ENCODE measurements around the gene EVI5.

EVI5 gene

DNA sequence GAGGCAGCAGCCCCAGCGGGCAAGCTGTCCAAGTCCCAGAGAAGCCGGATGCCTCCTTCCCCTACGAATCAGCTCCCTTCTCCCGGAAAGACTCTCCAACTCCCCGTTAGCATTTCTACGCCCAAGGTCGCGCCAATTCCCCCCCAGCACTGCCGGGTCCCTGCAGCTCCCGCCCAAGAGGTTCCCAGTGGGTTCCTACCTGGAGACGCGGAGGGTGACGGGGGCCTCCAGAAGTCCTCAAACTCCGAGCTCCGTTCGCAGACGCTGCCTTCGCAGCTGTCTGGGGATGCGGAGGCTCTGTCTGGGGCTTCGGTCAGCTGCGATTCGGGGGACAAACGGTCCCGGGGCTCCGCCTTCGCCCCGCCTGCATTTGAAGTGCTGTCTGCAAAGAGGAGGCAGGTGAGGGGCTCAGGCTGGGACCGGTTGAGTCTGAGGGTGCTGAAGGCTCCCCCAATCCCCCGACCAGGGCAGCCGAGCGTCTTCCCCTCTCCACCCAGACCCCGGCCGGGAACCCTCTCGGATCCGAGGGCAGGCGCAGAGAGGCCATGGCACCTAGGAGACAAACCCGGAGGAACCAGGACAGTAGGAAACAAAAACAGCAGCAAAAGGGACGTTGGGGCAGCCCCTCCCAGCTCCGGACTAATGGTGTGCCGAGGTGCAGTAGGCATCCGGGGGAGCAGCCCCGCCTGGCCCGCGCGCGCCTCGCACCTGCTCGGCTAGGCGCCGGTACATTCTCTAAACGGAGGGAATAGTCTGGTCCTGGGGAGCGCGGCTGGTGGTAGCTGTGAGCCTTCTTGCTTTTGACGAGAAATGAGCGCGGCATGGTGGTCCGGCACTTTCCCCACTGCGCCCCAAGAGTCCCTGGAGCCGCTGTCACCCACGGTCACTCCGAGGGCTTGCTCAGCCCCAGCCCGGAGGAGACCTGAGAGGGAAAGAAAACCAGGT lies 302.0 kb downstream of the EVI5 start:
- no peak overlapping the region for H3K27ac ChIP-seq
- TF ChIP-seq, protein P1, sequence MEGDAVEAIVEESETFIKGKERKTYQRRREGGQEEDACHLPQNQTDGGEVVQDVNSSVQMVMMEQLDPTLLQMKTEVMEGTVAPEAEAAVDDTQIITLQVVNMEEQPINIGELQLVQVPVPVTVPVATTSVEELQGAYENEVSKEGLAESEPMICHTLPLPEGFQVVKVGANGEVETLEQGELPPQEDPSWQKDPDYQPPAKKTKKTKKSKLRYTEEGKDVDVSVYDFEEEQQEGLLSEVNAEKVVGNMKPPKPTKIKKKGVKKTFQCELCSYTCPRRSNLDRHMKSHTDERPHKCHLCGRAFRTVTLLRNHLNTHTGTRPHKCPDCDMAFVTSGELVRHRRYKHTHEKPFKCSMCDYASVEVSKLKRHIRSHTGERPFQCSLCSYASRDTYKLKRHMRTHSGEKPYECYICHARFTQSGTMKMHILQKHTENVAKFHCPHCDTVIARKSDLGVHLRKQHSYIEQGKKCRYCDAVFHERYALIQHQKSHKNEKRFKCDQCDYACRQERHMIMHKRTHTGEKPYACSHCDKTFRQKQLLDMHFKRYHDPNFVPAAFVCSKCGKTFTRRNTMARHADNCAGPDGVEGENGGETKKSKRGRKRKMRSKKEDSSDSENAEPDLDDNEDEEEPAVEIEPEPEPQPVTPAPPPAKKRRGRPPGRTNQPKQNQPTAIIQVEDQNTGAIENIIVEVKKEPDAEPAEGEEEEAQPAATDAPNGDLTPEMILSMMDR (conservative IDR thresholded peaks at IDR 0.05) = no peak

DNA sequence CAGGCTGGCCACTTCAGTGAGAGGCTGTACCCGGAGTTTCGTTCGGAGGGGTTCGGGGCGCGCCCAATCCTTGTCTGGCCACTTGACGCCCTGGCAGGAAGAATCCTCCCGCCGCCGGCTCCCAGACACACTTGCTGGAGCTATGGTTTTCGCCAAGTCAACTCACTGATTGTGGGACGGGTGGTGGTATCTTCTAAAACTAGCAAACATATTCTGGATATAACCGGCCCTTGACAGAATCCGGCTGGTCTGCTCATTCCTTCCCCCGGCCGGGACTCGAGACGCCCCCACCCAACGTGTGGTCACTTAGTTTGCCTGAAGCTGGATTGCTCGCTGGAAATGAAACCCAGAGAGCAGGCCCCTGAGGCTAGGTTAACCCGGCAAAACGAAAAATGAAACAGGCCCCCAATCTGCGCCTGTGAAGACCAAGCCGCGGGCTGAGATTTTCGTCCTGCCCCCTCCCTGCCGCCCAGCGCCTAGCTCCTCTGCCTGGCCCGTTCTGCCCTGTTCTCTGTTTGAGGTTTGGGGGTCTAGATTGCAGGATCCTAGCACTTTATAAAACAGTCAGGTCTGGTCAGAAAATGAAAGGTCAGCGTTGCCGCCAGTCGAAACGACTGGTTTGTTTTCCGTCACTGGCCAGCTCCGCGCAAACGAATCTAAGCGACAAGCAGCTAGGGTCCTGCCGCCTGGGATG lies 302.8 kb downstream of the EVI5 start:
- TF ChIP-seq, protein P1 (conservative IDR thresholded peaks at IDR 0.05) = no peak
- no peak overlapping the region for H3K27ac ChIP-seq

DNA sequence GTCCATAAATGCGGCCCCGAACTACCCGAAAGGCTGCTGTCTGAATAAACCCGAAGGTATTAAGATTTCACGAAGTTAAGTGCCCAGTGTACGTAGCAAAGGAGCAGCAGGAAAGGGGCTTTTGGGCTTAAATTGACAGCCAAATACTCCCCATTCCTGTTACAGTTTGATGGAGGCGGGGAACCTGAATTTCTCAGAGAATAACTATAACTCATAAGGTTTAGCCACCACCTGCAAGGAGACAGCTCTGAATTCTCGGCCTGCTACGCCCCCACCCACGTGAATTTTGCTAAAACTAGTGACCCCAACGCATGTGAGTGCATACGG lies 303.3 kb downstream of the EVI5 start:
- TF ChIP-seq, protein P1 (conservative IDR thresholded peaks at IDR 0.05) = no peak
- H3K27ac ChIP-seq = no peak overlapping the region

DNA sequence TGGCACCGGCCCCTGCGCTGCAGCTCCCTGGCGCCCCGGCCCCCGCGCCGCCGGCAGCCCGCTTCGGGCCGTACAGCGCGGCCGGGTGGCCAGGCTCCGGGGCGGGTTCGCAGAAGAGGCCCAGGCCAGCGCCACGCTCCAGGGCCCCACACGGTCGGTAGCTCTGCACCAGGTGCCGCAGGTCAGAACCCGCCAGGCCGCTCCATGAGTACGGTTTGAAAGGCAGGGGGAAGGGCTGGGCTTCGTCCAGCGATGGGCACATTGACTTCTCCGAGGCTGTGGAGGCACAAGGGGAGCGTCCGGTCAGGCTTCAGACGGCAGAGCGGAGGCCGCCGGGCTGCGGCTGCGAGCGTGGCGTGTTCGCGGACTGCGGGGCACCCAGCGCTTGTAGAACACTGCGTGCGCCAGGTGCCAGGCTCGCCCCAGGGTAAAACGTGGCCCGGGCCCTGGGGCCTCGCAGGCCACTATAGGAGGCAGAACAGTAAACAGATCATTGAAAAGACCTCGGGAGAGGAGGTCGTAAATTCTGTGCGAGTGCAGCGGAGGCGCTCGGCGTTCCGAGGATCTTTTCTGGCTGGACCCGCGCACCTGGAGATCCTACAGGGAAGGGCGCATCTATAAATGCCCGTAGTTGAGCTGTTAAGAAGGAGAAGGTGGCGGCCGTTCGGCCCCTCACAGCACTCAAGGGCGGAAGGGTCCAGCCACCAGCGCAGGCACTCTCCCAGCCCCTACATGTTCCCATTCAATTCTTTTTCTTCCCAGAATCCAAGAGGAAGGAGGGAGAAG lies 303.9 kb downstream of the EVI5 start:
- no peak overlapping the region for H3K27ac ChIP-seq
- TF ChIP-seq, protein P1 (conservative IDR thresholded peaks at IDR 0.05) = no peak

DNA sequence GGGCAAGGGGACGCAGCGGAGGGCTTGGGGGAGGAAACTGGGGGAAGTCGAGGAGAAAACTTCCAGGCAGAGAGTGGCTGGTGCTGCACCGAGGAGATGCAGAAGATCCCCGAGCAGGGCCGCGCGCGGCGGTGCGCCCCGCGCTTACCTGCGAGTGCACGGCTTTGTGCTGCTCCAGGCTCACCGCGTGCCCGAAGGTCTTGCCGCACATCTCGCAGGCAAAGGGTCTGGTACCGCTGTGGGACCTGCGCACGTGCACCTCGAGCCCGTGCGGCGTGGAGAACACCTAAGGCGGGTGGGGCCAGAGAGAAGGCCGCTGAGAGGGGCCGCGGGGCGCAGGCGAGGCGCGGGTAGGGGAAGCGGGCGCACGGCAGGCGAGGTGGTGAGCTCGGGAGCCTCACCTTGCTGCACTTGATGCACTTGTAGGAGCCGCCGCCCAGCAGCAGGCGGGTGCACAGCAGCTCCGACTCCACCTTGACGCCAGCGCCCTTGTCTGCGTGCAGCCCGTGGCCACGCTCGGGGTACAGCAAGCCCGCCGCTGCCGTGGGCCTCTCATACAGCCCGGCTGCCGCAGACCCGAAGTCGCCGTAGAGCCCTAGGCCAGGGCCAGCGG lies 304.6 kb downstream of the EVI5 start:
- H3K27ac ChIP-seq = no peak overlapping the region

DNA sequence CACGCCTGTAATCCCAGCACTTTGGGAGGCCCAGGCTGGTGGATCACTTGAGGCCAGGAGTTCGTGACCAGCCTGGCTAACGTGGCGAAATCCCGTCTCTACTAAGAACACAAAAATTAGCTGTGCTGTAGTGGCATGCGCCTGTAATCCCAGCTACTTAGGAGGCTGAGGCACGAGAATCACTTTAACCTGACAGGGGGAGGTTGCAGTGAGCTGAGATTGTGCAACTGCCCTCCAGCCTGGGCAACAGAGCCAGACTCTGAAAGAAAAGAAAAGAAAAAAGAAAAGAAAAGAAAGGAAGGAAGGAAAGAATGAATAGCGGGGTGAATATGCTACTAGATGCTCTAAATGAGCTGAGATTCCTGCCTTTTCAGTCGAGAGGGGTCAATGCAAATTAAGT lies 305.3 kb downstream of the EVI5 start:
- H3K27ac ChIP-seq = no peak overlapping the region
- TF ChIP-seq, protein P1 (conservative IDR thresholded peaks at IDR 0.05) = no peak

More for the DNA sequence above, 304.6 kb downstream of the EVI5 start:
- TF ChIP-seq, protein P1 (conservative IDR thresholded peaks at IDR 0.05) = no peak
